ENCODE results near the gene MYLK4. TPM values are rescaled to one million over a fixed set of nuclear protein-coding genes. Genes with fewer than 3 reads are reported as not detected.

MYLK4 gene
- total and polyA plus RNA-seq, 2 of the 13 experiments (the other 11 are each of a cell fraction or from before 2014, with no cell fraction given): 0.26 to 0.29 TPM

DNA sequence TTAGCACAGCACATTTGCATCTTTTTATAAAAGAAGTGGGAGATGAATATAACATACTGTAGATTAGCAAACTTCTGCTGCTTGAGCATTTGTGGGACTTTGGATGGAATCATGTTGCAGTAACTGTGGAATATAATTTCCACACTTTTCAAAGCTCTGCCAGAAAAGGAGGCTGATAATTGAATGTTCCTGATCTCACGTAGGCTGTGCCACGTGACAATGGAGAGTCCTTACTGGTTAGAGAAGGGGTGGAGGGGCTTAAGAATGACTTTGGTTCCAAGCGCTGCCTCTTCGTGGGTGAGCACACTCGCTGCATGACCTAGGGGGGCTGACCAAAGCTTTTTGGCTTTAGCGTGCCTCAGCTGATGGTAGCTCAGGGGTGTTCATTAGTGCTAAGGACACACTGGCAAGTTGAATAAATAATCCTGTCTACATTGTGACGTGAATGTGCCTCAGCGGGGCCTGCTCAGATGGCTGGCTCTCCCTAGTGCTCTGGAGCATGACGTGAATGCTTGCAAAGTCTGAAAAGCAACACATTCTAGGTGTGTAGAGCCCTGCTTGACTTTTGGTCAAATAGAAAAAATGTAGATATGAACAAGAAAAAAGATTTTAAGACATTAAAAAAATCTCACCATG lies 29.5 kb upstream of the MYLK4 start:
- 0 out of 2 replicates have a peak, but pooled peaks cover 5% of the 10 kb centered on the region for H4K20me1 ChIP-seq (ENCODE audit: insufficient read depth, low read length)
- in situ Hi-C loops (cut with HindIII; ENCODE audit: extremely low pct_ligation_motif_present, low pct_unique_long_range_greater_than_20kb) (no loop called here), intact Hi-C loops (cut with micrococcal nuclease; ENCODE audit: unreplicated experiment) (no loop called here)
- 97% methylated on average over 9 of the region's 9 CpGs for WGBS (ENCODE audit: low lambda C conversion rate)
- H3K9me3 ChIP-seq (ENCODE audit: low read length): no peaks in the 10 kb centered on the region
- no TSS peak for BruUV-seq (replicated peaks)
- no peak overlapping the region for H3K9ac ChIP-seq (ENCODE audit: insufficient read depth, low read depth, low read length)
- no peak overlapping the region for H3K4me3 ChIP-seq (replicated peaks in 1 of 3; ENCODE audit: insufficient read depth in 1 of 3, low read depth in 2 of 3, low read length in 3 of 3)
- ATAC-seq (no peak), DNase-seq (ENCODE audit: low spot score) (no peak), FAIRE-seq (no peak)
- H3K4me2 ChIP-seq (ENCODE audit: low read depth, low read length): no peak overlapping the region
- POLR2A ChIA-PET: interaction anchor here (1.6 kb wide), 1 partner anchor 15 kb away, joined by 3 read pairs; the partner anchor contains the start of gene WRNIP1
- H3K27me3 ChIP-seq (ENCODE audit: control insufficient read depth in 1 of 2, insufficient read depth in 2 of 2, low read length in 2 of 2): no peaks in the 10 kb centered on the region
- no peak overlapping the region for H3K27ac ChIP-seq (ENCODE audit: extremely low read length, insufficient read depth, low read length)
- TF ChIP-seq NFIB (CRISPR knock-in tag; IDR thresholded peaks at IDR 0.05; ENCODE audit: borderline replicate concordance): 0 out of 2 replicates have a peak, but pooled peaks have one; percentile 45
- no peak for TF ChIP-seq FOXK1 (CRISPR knock-in tag; IDR thresholded peaks at IDR 0.05; ENCODE audit: borderline replicate concordance, low read depth)
- CTCF ChIA-PET (ENCODE audit: low intra/inter-chr PET ratio, low total read pairs): no interaction called here
- H3K79me2 ChIP-seq (ENCODE audit: insufficient read depth, low read length): peaks cover 42% of the 10 kb centered on the region
- H2AFZ ChIP-seq (ENCODE audit: low read length): no peak overlapping the region
- H3K36me3 ChIP-seq (replicated peaks in 1 of 2; ENCODE audit: control insufficient read depth in 1 of 2, insufficient read depth in 2 of 2, low read length in 2 of 2): peaks cover 27 to 90% of the 10 kb centered on the region in 2 experiments
- H3K4me1 ChIP-seq (ENCODE audit: insufficient read depth, low read length): peaks cover 5% of the 10 kb centered on the region; the same call in 1 of the 2 replicates

GRCh38 chr6:2777249-2777648 lies 26.5 kb upstream of the MYLK4 start:
- Histone ChIP-seq H3K9ac (ENCODE audit: insufficient read depth, low read depth, low read length) (no peak overlapping the region), H3K4me3 (replicated peaks in 1 of 3; ENCODE audit: insufficient read depth in 1 of 3, low read depth in 2 of 3, low read length in 3 of 3) (no peak overlapping the region), H3K4me2 (ENCODE audit: low read depth, low read length) (no peak overlapping the region), H3K27me3 (ENCODE audit: control insufficient read depth in 1 of 2, insufficient read depth in 2 of 2, low read length in 2 of 2) (no peaks in the 10 kb centered on the region), H3K79me2 (ENCODE audit: insufficient read depth, low read length) (peaks cover 71% of the 10 kb centered on the region), H4K20me1 (ENCODE audit: insufficient read depth, low read length) (0 out of 2 replicates have a peak, but pooled peaks cover 11% of the 10 kb centered on the region), H3K27ac (ENCODE audit: extremely low read length, insufficient read depth, low read length) (no peak overlapping the region), H2AFZ (ENCODE audit: low read length) (no peak overlapping the region), H3K9me3 (ENCODE audit: low read length) (no peaks in the 10 kb centered on the region), H3K36me3 (replicated peaks in 1 of 2; ENCODE audit: control insufficient read depth in 1 of 2, insufficient read depth in 2 of 2, low read length in 2 of 2) (peaks cover 28 to 90% of the 10 kb centered on the region in 2 experiments), H3K4me1 (ENCODE audit: insufficient read depth, low read length) (peaks cover 7% of the 10 kb centered on the region)
- in situ Hi-C loops (cut with HindIII; ENCODE audit: extremely low pct_ligation_motif_present, low pct_unique_long_range_greater_than_20kb): no loop called here
- FAIRE-seq (no peak), DNase-seq (ENCODE audit: low spot score) (no peak), ATAC-seq (no peak)
- no TSS peak for BruUV-seq (replicated peaks)
- POLR2A ChIA-PET: interaction anchor here (1.3 kb wide), 1 partner anchor 12 kb away, joined by 5 read pairs; the partner anchor contains the start of gene WRNIP1
- 95% methylated on average over 3 of the region's 3 CpGs for WGBS (ENCODE audit: low lambda C conversion rate)
- intact Hi-C loops (cut with micrococcal nuclease; ENCODE audit: unreplicated experiment): no loop called here
- CTCF ChIA-PET (ENCODE audit: low intra/inter-chr PET ratio, low total read pairs): no interaction called here
- TF ChIP-seq YY1 (IDR thresholded peaks at IDR 0.05; ENCODE audit: insufficient read depth, insufficient replicate concordance, low read depth, low read length) (no peak), NFYB (CRISPR knock-in tag; IDR thresholded peaks at IDR 0.05) (no peak), MED8 (CRISPR knock-in tag; IDR thresholded peaks at IDR 0.05; ENCODE audit: insufficient replicate concordance) (no peak), SP2 (CRISPR knock-in tag; IDR thresholded peaks at IDR 0.05) (no peak), HNRNPLL (IDR thresholded peaks at IDR 0.05; ENCODE audit: low read depth, low read length, poor library complexity, severe bottlenecking) (no peak), FUBP1 (CRISPR knock-in tag; IDR thresholded peaks at IDR 0.05; ENCODE audit: borderline replicate concordance) (no peak), SNAPC2 (CRISPR knock-in tag; IDR thresholded peaks at IDR 0.05) (no peak)
- TF ChIP-seq, protein P1, sequence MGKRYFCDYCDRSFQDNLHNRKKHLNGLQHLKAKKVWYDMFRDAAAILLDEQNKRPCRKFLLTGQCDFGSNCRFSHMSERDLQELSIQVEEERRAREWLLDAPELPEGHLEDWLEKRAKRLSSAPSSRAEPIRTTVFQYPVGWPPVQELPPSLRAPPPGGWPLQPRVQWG (CRISPR knock-in tag; IDR thresholded peaks at IDR 0.05; ENCODE audit: borderline replicate concordance, low read depth): no peak
- TF ChIP-seq, protein P2, sequence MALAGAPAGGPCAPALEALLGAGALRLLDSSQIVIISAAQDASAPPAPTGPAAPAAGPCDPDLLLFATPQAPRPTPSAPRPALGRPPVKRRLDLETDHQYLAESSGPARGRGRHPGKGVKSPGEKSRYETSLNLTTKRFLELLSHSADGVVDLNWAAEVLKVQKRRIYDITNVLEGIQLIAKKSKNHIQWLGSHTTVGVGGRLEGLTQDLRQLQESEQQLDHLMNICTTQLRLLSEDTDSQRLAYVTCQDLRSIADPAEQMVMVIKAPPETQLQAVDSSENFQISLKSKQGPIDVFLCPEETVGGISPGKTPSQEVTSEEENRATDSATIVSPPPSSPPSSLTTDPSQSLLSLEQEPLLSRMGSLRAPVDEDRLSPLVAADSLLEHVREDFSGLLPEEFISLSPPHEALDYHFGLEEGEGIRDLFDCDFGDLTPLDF (CRISPR knock-in tag; IDR thresholded peaks at IDR 0.05): no peak
- TF ChIP-seq, protein P3, sequence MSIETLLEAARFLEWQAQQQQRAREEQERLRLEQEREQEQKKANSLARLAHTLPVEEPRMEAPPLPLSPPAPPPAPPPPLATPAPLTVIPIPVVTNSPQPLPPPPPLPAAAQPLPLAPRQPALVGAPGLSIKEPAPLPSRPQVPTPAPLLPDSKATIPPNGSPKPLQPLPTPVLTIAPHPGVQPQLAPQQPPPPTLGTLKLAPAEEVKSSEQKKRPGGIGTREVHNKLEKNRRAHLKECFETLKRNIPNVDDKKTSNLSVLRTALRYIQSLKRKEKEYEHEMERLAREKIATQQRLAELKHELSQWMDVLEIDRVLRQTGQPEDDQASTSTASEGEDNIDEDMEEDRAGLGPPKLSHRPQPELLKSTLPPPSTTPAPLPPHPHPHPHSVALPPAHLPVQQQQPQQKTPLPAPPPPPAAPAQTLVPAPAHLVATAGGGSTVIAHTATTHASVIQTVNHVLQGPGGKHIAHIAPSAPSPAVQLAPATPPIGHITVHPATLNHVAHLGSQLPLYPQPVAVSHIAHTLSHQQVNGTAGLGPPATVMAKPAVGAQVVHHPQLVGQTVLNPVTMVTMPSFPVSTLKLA (IDR thresholded peaks at IDR 0.05): no peak

Data from HepG2 (cell line).